GM23338 (cell line): ENCODE measurements around the gene LMF1. TPM values are rescaled to one million over a fixed set of nuclear protein-coding genes. Genes with fewer than 3 reads are reported as not detected.

Source experiments
- ATAC-seq: fragments of 200-7000 bp; cut with Tn5 transposase; 3 replicates; pipeline ENCODE4 v1.9.1; 2020
- DNase-seq: peaks from one replicate; pipeline ENCODE4 v3.0.0-alpha.2; 2015; ENCODE audit warnings: low spot score
- H2AFZ ChIP-seq: fragments of 200-600 bp; sonication (generic); 2 replicates; pipeline ENCODE4 v1.8.0; 2016; ENCODE audit warnings: antibody characterized with exemption, mild to moderate bottlenecking, moderate library complexity
- H3F3A ChIP-seq: fragments of 200-600 bp; sonication (generic); replicated peaks from 2 replicates; pipeline ENCODE4 v1.8.0; 2017; ENCODE audit warnings: antibody characterized with exemption, mixed run types, low read depth
- H3K27ac ChIP-seq: fragments of 200-600 bp; sonication (generic); 2 replicates; pipeline ENCODE4 v1.6.1; 2016; ENCODE audit warnings: low read depth
- H3K27me3 ChIP-seq: fragments of 200-600 bp; sonication (generic); 2 replicates; pipeline ENCODE4 v1.8.0; 2016; ENCODE audit warnings: mild to moderate bottlenecking, mixed run types, moderate library complexity; ENCODE audit not compliant: insufficient read depth
- H3K36me3 ChIP-seq: fragments of 200-600 bp; sonication (generic); 2 replicates; pipeline ENCODE4 v1.8.0; 2016; ENCODE audit warnings: mild to moderate bottlenecking; ENCODE audit not compliant: insufficient read depth
- H3K4me1 ChIP-seq: fragments of 200-600 bp; sonication (generic); 2 replicates; pipeline ENCODE4 v1.8.0; 2016; ENCODE audit warnings: mild to moderate bottlenecking, moderate library complexity; ENCODE audit not compliant: insufficient read depth
- H3K4me2 ChIP-seq: fragments of 200-600 bp; sonication (generic); 2 replicates; pipeline ENCODE4 v1.7.1; 2017; ENCODE audit warnings: mixed run types
- H3K4me3 ChIP-seq: fragments of 200-600 bp; sonication (generic); 2 replicates; pipeline ENCODE4 v1.6.1; 2016; ENCODE audit warnings: mixed run types
- H3K79me2 ChIP-seq: fragments of 200-600 bp; sonication (generic); replicated peaks from 2 replicates; pipeline ENCODE4 v1.8.0; 2017; ENCODE audit warnings: mild to moderate bottlenecking; ENCODE audit not compliant: insufficient read depth
- H3K9me2 ChIP-seq: fragments of 200-600 bp; sonication (generic); 2 replicates; pipeline ENCODE4 v1.8.0; 2017; ENCODE audit not compliant: insufficient read depth
- H4K20me1 ChIP-seq: fragments of 200-600 bp; sonication (generic); replicated peaks from 2 replicates; pipeline ENCODE4 v1.8.0; 2017; ENCODE audit warnings: mild to moderate bottlenecking; ENCODE audit not compliant: insufficient read depth
- H3K27ac Mint-ChIP-seq: 2 replicates; pipeline ENCODE4 v1.8.0; 2020; ENCODE audit warnings: inconsistent platforms, mild to moderate bottlenecking, moderate library complexity, mixed read lengths
- H3K27me3 Mint-ChIP-seq: 3 replicates; pipeline ENCODE4 v1.8.0; 2022; ENCODE audit warnings: low read depth, mild to moderate bottlenecking, moderate library complexity, mixed read lengths, inconsistent platforms; ENCODE audit not compliant: insufficient read depth, poor library complexity
- H3K36me3 Mint-ChIP-seq: 3 replicates; pipeline ENCODE4 v1.8.0; 2021; ENCODE audit warnings: low read depth, mild to moderate bottlenecking, inconsistent platforms, moderate library complexity, mixed read lengths
- H3K4me1 Mint-ChIP-seq: 3 replicates; pipeline ENCODE4 v1.8.0; 2020; ENCODE audit warnings: mild to moderate bottlenecking, inconsistent platforms, mixed read lengths
- H3K4me3 Mint-ChIP-seq: 3 replicates; pipeline ENCODE4 v1.8.0; 2021; ENCODE audit warnings: moderate library complexity, mild to moderate bottlenecking, inconsistent platforms, mixed read lengths
- H3K9me3 Mint-ChIP-seq: 3 replicates; pipeline ENCODE4 v1.8.0; 2020; ENCODE audit warnings: moderate library complexity, mild to moderate bottlenecking, inconsistent platforms, mixed read lengths
- CREB1 ChIP-seq: fragments of 250-450 bp; sonication (Bioruptor Pico); IDR thresholded peaks from 2 replicates; pipeline ENCODE4 v1.5.0; 2020; ENCODE audit warnings: low read depth, mild to moderate bottlenecking, moderate library complexity
- ETS1 ChIP-seq: IDR thresholded peaks from 2 replicates; pipeline ENCODE4 v1.6.1; 2016; ENCODE audit warnings: antibody characterized with exemption
- EZH2 ChIP-seq: fragments of 200-600 bp; sonication (generic); IDR thresholded peaks from one replicate; pipeline ENCODE4 v1.8.0; 2017; ENCODE audit warnings: antibody characterized with exemption, mild to moderate bottlenecking, low read depth; ENCODE audit not compliant: unreplicated experiment
- EZH2phosphoT487 ChIP-seq: fragments of 200-600 bp; sonication (generic); IDR thresholded peaks from one replicate; pipeline ENCODE4 v1.8.1; 2018; ENCODE audit warnings: antibody characterized with exemption; ENCODE audit not compliant: unreplicated experiment
- JUNB ChIP-seq: IDR thresholded peaks from one replicate; pipeline ENCODE4 v1.6.1; 2016; ENCODE audit warnings: antibody characterized with exemption; ENCODE audit not compliant: unreplicated experiment
- NANOG ChIP-seq: IDR thresholded peaks from 2 replicates; pipeline ENCODE4 v1.6.1; 2016; ENCODE audit warnings: antibody characterized with exemption, borderline replicate concordance
- POLR2AphosphoS5 ChIP-seq: IDR thresholded peaks from 2 replicates; pipeline ENCODE4 v1.6.1; 2016; ENCODE audit warnings: antibody characterized with exemption, low read depth
- REST ChIP-seq: IDR thresholded peaks from one replicate; pipeline ENCODE4 v1.6.1; 2018; ENCODE audit warnings: antibody characterized with exemption; ENCODE audit not compliant: unreplicated experiment
- STAT1 ChIP-seq: IDR thresholded peaks from one replicate; pipeline ENCODE4 v1.6.1; 2016; ENCODE audit warnings: antibody characterized with exemption; ENCODE audit not compliant: unreplicated experiment
- ZNF114 ChIP-seq: fragments of 250-450 bp; sonication (Bioruptor Pico); IDR thresholded peaks from 2 replicates; pipeline ENCODE4 v1.5.0; 2020; ENCODE audit warnings: mild to moderate bottlenecking, moderate library complexity
- ZNF331 ChIP-seq: fragments of 250-450 bp; sonication (Bioruptor Pico); IDR thresholded peaks from 2 replicates; pipeline ENCODE4 v1.5.0; 2020; ENCODE audit warnings: low read depth, mild to moderate bottlenecking, moderate library complexity
- polyA plus RNA-seq: library from polyadenylated mRNA; unstranded; fragments of >200 nt; fragmentation: Nextera tagmentation; extraction: Ambion mirVana; gene quantifications from 2 replicates; pipeline ENCODE4 v1.2.1, GENCODE V29; 2016
- total RNA-seq: library from RNA; depleted of rRNA; stranded (reverse); fragments of >200 nt; shearing (Covaris generic); gene quantifications from 2 replicates; pipeline ENCODE4 v1.2.3, GENCODE V29; 2014
- TF ChIP-seq, protein P1 (sequence below): fragments of 250-450 bp; sonication (Bioruptor Pico); IDR thresholded peaks from 2 replicates; pipeline ENCODE4 v1.5.0; 2020; ENCODE audit warnings: mild to moderate bottlenecking, moderate library complexity
- TF ChIP-seq, protein P2 (sequence below), 2 experiments: fragments of 200-600 bp in 1 of 2; sonication (generic) in 1 of 2; conservative IDR thresholded peaks; 2 replicates each; pipeline versions ENCODE4 v1.5.1 to v1.6.1; 2016 to 2017; ENCODE audit warnings: antibody characterized with exemption in 2 of 2, low read depth in 2 of 2, mild to moderate bottlenecking in 2 of 2, moderate library complexity in 1 of 2

Gene LMF1
- total and polyA plus RNA-seq, 2 experiments from 2014 or later, result 4.2 to 10.1 TPM

DNA sequence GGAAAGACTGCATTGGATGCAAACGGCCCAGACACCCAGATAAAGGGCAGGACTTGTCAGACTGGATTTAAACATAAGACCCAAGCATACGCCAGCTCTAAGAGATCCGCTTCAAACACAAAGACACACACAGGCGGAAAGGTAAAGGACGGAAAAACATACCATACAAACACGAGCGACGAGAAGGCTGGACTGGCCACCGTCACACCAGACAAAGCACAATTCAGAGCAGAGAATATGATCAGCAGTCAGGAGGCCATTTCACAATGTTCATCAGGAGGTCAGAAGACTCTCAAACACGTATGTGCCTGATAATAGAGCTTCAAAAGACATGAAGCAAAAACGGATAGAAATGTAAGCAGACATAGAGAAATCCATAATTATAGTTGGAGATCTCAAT, 85.4 kb downstream of the LMF1 start:
- H3K4me3 ChIP-seq, result no peak overlapping the region
- peaks cover 4% of the 10 kb centered on the region; the same call in 1 of the 2 replicates for H3K4me1 ChIP-seq
- H3K9me2 ChIP-seq, result no peaks in the 10 kb centered on the region
- DNase-seq (no peak), ATAC-seq (no peak)
- peaks cover 12% of the 10 kb centered on the region for H3K27me3 Mint-ChIP-seq
- H3K9me3 Mint-ChIP-seq, result no peaks in the 10 kb centered on the region; the same call in 2 of the 3 replicates
- 0 out of 2 replicates have a peak, but pooled peaks cover 13% of the 10 kb centered on the region for H3F3A ChIP-seq
- no peak overlapping the region for H2AFZ ChIP-seq
- no peaks in the 10 kb centered on the region for H4K20me1 ChIP-seq
- no peaks in the 10 kb centered on the region; the same call in 1 of the 2 replicates for H3K27me3 ChIP-seq
- H3K27ac Mint-ChIP-seq, result no peak overlapping the region
- TF ChIP-seq ZNF114 (CRISPR knock-in tag) (no peak), ETS1 (no peak), NANOG (no peak), POLR2AphosphoS5 (no peak), REST (no peak), CREB1 (CRISPR knock-in tag) (no peak), STAT1 (no peak), EZH2phosphoT487 (no peak), EZH2 (no peak), ZNF331 (CRISPR knock-in tag) (no peak), JUNB (no peak)
- TF ChIP-seq, protein P1, sequence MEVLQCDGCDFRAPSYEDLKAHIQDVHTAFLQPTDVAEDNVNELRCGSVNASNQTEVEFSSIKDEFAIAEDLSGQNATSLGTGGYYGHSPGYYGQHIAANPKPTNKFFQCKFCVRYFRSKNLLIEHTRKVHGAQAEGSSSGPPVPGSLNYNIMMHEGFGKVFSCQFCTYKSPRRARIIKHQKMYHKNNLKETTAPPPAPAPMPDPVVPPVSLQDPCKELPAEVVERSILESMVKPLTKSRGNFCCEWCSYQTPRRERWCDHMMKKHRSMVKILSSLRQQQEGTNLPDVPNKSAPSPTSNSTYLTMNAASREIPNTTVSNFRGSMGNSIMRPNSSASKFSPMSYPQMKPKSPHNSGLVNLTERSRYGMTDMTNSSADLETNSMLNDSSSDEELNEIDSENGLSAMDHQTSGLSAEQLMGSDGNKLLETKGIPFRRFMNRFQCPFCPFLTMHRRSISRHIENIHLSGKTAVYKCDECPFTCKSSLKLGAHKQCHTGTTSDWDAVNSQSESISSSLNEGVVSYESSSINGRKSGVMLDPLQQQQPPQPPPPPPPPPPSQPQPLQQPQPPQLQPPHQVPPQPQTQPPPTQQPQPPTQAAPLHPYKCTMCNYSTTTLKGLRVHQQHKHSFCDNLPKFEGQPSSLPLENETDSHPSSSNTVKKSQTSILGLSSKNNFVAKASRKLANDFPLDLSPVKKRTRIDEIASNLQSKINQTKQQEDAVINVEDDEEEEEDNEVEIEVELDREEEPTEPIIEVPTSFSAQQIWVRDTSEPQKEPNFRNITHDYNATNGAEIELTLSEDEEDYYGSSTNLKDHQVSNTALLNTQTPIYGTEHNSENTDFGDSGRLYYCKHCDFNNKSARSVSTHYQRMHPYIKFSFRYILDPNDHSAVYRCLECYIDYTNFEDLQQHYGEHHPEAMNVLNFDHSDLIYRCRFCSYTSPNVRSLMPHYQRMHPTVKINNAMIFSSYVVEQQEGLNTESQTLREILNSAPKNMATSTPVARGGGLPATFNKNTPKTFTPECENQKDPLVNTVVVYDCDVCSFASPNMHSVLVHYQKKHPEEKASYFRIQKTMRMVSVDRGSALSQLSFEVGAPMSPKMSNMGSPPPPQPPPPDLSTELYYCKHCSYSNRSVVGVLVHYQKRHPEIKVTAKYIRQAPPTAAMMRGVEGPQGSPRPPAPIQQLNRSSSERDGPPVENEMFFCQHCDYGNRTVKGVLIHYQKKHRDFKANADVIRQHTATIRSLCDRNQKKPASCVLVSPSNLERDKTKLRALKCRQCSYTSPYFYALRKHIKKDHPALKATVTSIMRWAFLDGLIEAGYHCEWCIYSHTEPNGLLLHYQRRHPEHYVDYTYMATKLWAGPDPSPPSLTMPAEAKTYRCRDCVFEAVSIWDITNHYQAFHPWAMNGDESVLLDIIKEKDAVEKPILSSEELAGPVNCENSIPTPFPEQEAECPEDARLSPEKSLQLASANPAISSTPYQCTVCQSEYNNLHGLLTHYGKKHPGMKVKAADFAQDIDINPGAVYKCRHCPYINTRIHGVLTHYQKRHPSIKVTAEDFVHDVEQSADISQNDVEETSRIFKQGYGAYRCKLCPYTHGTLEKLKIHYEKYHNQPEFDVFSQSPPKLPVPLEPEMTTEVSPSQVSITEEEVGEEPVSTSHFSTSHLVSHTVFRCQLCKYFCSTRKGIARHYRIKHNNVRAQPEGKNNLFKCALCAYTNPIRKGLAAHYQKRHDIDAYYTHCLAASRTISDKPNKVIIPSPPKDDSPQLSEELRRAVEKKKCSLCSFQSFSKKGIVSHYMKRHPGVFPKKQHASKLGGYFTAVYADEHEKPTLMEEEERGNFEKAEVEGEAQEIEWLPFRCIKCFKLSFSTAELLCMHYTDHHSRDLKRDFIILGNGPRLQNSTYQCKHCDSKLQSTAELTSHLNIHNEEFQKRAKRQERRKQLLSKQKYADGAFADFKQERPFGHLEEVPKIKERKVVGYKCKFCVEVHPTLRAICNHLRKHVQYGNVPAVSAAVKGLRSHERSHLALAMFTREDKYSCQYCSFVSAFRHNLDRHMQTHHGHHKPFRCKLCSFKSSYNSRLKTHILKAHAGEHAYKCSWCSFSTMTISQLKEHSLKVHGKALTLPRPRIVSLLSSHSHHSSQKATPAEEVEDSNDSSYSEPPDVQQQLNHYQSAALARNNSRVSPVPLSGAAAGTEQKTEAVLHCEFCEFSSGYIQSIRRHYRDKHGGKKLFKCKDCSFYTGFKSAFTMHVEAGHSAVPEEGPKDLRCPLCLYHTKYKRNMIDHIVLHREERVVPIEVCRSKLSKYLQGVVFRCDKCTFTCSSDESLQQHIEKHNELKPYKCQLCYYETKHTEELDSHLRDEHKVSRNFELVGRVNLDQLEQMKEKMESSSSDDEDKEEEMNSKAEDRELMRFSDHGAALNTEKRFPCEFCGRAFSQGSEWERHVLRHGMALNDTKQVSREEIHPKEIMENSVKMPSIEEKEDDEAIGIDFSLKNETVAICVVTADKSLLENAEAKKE (CRISPR knock-in tag), result no peak
- TF ChIP-seq, protein P2, sequence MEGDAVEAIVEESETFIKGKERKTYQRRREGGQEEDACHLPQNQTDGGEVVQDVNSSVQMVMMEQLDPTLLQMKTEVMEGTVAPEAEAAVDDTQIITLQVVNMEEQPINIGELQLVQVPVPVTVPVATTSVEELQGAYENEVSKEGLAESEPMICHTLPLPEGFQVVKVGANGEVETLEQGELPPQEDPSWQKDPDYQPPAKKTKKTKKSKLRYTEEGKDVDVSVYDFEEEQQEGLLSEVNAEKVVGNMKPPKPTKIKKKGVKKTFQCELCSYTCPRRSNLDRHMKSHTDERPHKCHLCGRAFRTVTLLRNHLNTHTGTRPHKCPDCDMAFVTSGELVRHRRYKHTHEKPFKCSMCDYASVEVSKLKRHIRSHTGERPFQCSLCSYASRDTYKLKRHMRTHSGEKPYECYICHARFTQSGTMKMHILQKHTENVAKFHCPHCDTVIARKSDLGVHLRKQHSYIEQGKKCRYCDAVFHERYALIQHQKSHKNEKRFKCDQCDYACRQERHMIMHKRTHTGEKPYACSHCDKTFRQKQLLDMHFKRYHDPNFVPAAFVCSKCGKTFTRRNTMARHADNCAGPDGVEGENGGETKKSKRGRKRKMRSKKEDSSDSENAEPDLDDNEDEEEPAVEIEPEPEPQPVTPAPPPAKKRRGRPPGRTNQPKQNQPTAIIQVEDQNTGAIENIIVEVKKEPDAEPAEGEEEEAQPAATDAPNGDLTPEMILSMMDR (conservative IDR thresholded peaks at IDR 0.05; ENCODE audit: low read depth in 2 of 2), result no peak
- no peaks in the 10 kb centered on the region for H3K36me3 Mint-ChIP-seq
- no peak overlapping the region; the same call in 1 of the 2 replicates for H3K27ac ChIP-seq
- no peaks in the 10 kb centered on the region for H3K79me2 ChIP-seq
- H3K4me1 Mint-ChIP-seq, result peaks cover 12% of the 10 kb centered on the region; the same call in 2 of the 3 replicates
- peak overlapping the region; percentile 61; the same call in 1 of the 2 replicates for H3K4me2 ChIP-seq
- H3K4me3 Mint-ChIP-seq, result no peak overlapping the region
- H3K36me3 ChIP-seq, result no peaks in the 10 kb centered on the region
